ENCODE measurements around the gene CLHC1. TPM values are rescaled to one million over a fixed set of nuclear protein-coding genes. Genes with fewer than 3 reads are reported as not detected.

The CLHC1 gene
- total and polyA plus RNA-seq, 10 of the 15 experiments (the other 5 are each of a cell fraction or from before 2014, with no cell fraction given) = 2.6 to 6.8 (median 4.7) TPM

- TF ChIP-seq ATF2 (IDR thresholded peaks at IDR 0.05; ENCODE audit: low read length) (no peak), NBN (IDR thresholded peaks at IDR 0.05) (no peak), MLLT1 (IDR thresholded peaks at IDR 0.05) (no peak)
Observed at GRCh38 chr2:55225481-55226020, 6.5 kb downstream of the CLHC1 start (continued).

GRCh38 chr2:55224761-55225261 lies 7.3 kb downstream of the CLHC1 start:
- DNase-seq (ENCODE audit: low read depth, low spot score) = no peak
- in situ Hi-C loops (cut with MboI) = no loop called here
- H3K4me3 ChIP-seq = no peak overlapping the region
- no peak overlapping the region for H3K4me2 ChIP-seq (ENCODE audit: control insufficient read depth, insufficient read depth)
- peaks cover 0 to 4% of the 10 kb centered on the region in 2 experiments; a peak in 1 of 4 replicates for H3K36me3 ChIP-seq (ENCODE audit: control insufficient read depth in 2 of 2, insufficient read depth in 2 of 2, low read length in 1 of 2)
- H3K27me3 ChIP-seq (replicated peaks in 1 of 2; ENCODE audit: control insufficient read depth in 2 of 2, insufficient read depth in 2 of 2, low read length in 1 of 2) = no peaks in the 10 kb centered on the region
- POLR2A ChIA-PET = interaction anchor here (0.5 kb wide), 1 partner anchor 128 kb away, joined by 3 read pairs; no protein-coding TSS in a partner anchor
- CTCF ChIA-PET = interaction anchor here (1.6 to 1.7 kb wide), 2 partner anchors 10 to 51 kb away, joined by 3 to 4 read pairs; no protein-coding TSS in a partner anchor
- FAIRE-seq = no peak
- intact Hi-C loops (cut with micrococcal nuclease; ENCODE audit: unreplicated experiment) = no loop called here
- no peak overlapping the region for H3K27ac ChIP-seq (ENCODE audit: control insufficient read depth, insufficient read depth)
- peaks cover 7% of the 10 kb centered on the region for H3K79me2 ChIP-seq (ENCODE audit: control insufficient read depth, insufficient read depth, low read length)
- no peaks in the 10 kb centered on the region for H3K9me3 ChIP-seq (replicated peaks; ENCODE audit: control insufficient read depth, insufficient read depth, low read length)
- no peak for ATAC-seq
- RAD21 ChIA-PET (ENCODE audit: unreplicated experiment) = interaction anchor here (0.8 kb wide), 1 partner anchor 207 kb away, joined by 4 read pairs; no protein-coding TSS in a partner anchor
- BruUV-seq (replicated peaks) = no TSS peak
- SMC1A ChIA-PET (ENCODE audit: uncharacterized antibody, unreplicated experiment) = no interaction called here
- no peaks in the 10 kb centered on the region for H4K20me1 ChIP-seq (ENCODE audit: control insufficient read depth, insufficient read depth)
- no peaks in the 10 kb centered on the region; the same call in 1 of the 2 replicates for H3K4me1 ChIP-seq (ENCODE audit: control insufficient read depth, insufficient read depth, low read length)
- WGBS (ENCODE audit: insufficient coverage, insufficient replicate concordance, low lambda C conversion rate, missing lambda C conversion rate) = 91% methylated on average over 19 of the region's 19 CpGs
- H2AFZ ChIP-seq (ENCODE audit: control insufficient read depth, low read depth, low read length) = no peak overlapping the region
- H3K9ac ChIP-seq (ENCODE audit: control insufficient read depth, insufficient read depth, low read length) = no peak overlapping the region
- TF ChIP-seq HDAC6 (IDR thresholded peaks at IDR 0.05; ENCODE audit: unreplicated experiment) (no peak), CTCF (IDR thresholded peaks at IDR 0.05 in 2 of 3, conservative IDR thresholded peaks at IDR 0.05 in 1 of 3; ENCODE audit: control insufficient read depth in 2 of 3, extremely low read depth in 1 of 3, insufficient read depth in 1 of 3, low read depth in 3 of 3, low read length in 3 of 3) (no peak), DPF2 (IDR thresholded peaks at IDR 0.05) (no peak), POU2F2 (IDR thresholded peaks at IDR 0.05; ENCODE audit: borderline replicate concordance, low read depth, low read length) (no peak), E4F1 (IDR thresholded peaks at IDR 0.05; ENCODE audit: borderline replicate concordance, partially characterized antibody) (no peak), EED (IDR thresholded peaks at IDR 0.05; ENCODE audit: low read depth) (no peak), KAT2A (conservative IDR thresholded peaks at IDR 0.05; ENCODE audit: control insufficient read depth, low read depth, low read length) (no peak), GABPA (IDR thresholded peaks at IDR 0.05; ENCODE audit: low read depth) (no peak), RB1 (IDR thresholded peaks at IDR 0.05; ENCODE audit: borderline replicate concordance) (no peak), ATF3 (IDR thresholded peaks at IDR 0.05; ENCODE audit: borderline replicate concordance, extremely low read depth, low read depth, low read length) (no peak), BMI1 (IDR thresholded peaks at IDR 0.05; ENCODE audit: borderline replicate concordance) (no peak)
